Measurements from ENCODE around the gene MRGPRX2.

DNA sequence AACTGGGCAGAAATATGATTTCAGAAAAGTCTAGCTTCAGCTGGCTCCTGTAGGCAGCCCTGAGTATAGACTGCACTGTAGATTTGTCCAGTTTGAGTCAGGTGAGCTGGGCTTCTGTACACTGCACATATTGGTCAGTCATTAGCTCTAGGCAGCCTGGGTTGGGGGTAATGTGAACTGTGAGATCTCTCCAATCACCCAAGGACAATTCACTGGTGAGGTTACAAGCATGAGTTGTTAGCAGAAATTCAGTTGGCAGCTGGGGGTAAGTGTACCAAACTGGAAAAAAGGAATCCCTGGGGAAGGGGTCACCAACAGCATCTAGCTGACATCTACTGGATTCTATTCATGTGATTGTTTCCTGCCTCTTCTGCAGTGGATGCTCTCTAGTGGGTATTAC, 39.7 kb downstream of the MRGPRX2 start:
- no peak for TF ChIP-seq TAF1 (IDR thresholded peaks at IDR 0.05; ENCODE audit: low read depth)
- TF ChIP-seq SMC3 (conservative IDR thresholded peaks at IDR 0.05; ENCODE audit: poor library complexity), result no peak
- no peak for TF ChIP-seq CTCF (IDR thresholded peaks at IDR 0.05; ENCODE audit: poor library complexity, severe bottlenecking)
- no peak for TF ChIP-seq EZH2 (IDR thresholded peaks at IDR 0.05; ENCODE audit: borderline replicate concordance, insufficient read depth, low read length, poor library complexity, severe bottlenecking)
- TF ChIP-seq POLR2AphosphoS5 (IDR thresholded peaks at IDR 0.05), result no peak
- TF ChIP-seq EP300 (conservative IDR thresholded peaks at IDR 0.05; ENCODE audit: poor library complexity, severe bottlenecking), result no peak
- no peak for TF ChIP-seq REST (IDR thresholded peaks at IDR 0.05; ENCODE audit: borderline replicate concordance)

Data from neural cell (in vitro differentiated cells).